ENCODE measurements around the gene PCCA.

- TF ChIP-seq CTCF (IDR thresholded peaks at IDR 0.05) = no peak
- TF ChIP-seq POLR2A (IDR thresholded peaks at IDR 0.05) = no peak
Measured at GRCh38 chr13:100382785-100383184, 293.9 kb downstream of the PCCA start.

Data from Peyer's patch (tissue), 4 donors.